Astrocyte (in vitro differentiated cells and primary cell): ENCODE data around the gene HECW1.

ENCODE experiments used
- EZH2 ChIP-seq: IDR thresholded peaks from 2 replicates; pipeline ENCODE4 v1.6.1; 2012; ENCODE audit warnings: mild to moderate bottlenecking, low read length, inconsistent platforms; ENCODE audit not compliant: insufficient read depth
- TF ChIP-seq, protein P1 (sequence below): IDR thresholded peaks from 2 replicates; pipeline ENCODE4 v1.5.1; 2011; ENCODE audit warnings: low read depth, mild to moderate bottlenecking, inconsistent platforms, low read length, moderate library complexity; ENCODE audit not compliant: insufficient read depth

DNA sequence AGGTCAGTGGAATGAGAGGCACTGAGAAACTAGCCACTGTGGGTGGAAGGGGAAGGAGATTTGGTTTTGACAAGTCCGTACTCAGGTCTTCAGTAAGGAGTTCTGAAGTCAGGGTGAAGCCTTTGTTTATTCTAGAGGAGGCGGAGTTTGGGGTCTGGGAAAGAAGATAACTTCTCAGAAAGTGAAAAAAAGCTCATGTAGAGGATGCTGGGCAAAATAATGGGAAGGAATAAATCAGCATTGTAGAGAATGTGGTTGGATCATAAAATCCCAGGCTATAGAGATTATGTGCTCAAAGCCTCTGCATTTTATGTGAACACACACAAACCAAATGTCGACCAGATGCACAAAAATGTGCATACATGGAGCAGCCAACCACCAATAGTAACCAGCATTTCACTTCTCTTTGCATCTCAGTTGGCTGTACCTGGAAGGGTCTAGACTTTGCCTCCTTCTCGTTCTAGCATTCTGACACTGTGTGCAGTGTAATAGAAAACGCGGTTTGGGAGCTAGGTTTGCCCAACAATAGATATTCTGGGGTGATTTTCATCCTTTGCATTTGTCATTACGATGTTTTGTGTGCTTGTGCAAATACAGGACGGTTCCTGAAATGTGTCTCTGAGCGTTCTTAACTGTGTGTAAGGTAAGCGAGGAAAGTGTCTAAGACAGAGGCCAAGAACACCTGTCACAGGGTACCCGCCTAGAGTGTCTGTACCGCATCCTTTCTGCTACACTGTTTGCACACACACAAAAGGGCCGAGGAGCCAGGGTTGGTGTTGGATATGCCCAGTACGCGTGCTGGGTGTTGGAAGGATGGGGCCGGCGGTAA lies 603 bp upstream of the HECW1 start:
- no peak for TF ChIP-seq EZH2
- TF ChIP-seq, protein P1, sequence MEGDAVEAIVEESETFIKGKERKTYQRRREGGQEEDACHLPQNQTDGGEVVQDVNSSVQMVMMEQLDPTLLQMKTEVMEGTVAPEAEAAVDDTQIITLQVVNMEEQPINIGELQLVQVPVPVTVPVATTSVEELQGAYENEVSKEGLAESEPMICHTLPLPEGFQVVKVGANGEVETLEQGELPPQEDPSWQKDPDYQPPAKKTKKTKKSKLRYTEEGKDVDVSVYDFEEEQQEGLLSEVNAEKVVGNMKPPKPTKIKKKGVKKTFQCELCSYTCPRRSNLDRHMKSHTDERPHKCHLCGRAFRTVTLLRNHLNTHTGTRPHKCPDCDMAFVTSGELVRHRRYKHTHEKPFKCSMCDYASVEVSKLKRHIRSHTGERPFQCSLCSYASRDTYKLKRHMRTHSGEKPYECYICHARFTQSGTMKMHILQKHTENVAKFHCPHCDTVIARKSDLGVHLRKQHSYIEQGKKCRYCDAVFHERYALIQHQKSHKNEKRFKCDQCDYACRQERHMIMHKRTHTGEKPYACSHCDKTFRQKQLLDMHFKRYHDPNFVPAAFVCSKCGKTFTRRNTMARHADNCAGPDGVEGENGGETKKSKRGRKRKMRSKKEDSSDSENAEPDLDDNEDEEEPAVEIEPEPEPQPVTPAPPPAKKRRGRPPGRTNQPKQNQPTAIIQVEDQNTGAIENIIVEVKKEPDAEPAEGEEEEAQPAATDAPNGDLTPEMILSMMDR: no peak
